GM23338 (cell line): ENCODE data around the gene CNPY1.

Source experiments
- CTCF ChIP-seq, 2 experiments: fragments of 200-600 bp in 1 of 2; sonication (generic) in 1 of 2; conservative IDR thresholded peaks; 2 replicates each; pipeline versions ENCODE4 v1.5.1 to v1.6.1; 2016 to 2017; ENCODE audit warnings: antibody characterized with exemption in 2 of 2, low read depth in 2 of 2, mild to moderate bottlenecking in 2 of 2, moderate library complexity in 1 of 2
- EZH2 ChIP-seq: fragments of 200-600 bp; sonication (generic); IDR thresholded peaks from one replicate; pipeline ENCODE4 v1.8.0; 2017; ENCODE audit warnings: antibody characterized with exemption, mild to moderate bottlenecking, low read depth; ENCODE audit not compliant: unreplicated experiment
- EZH2phosphoT487 ChIP-seq: fragments of 200-600 bp; sonication (generic); IDR thresholded peaks from one replicate; pipeline ENCODE4 v1.8.1; 2018; ENCODE audit warnings: antibody characterized with exemption; ENCODE audit not compliant: unreplicated experiment
- POLR2AphosphoS5 ChIP-seq: IDR thresholded peaks from 2 replicates; pipeline ENCODE4 v1.6.1; 2016; ENCODE audit warnings: antibody characterized with exemption, low read depth
- REST ChIP-seq: IDR thresholded peaks from one replicate; pipeline ENCODE4 v1.6.1; 2018; ENCODE audit warnings: antibody characterized with exemption; ENCODE audit not compliant: unreplicated experiment
- ZNF331 ChIP-seq: fragments of 250-450 bp; sonication (Bioruptor Pico); IDR thresholded peaks from 2 replicates; pipeline ENCODE4 v1.5.0; 2020; ENCODE audit warnings: low read depth, mild to moderate bottlenecking, moderate library complexity

GRCh38 chr7:155543926-155544325 lies 2.4 kb downstream of the CNPY1 start:
- TF ChIP-seq CTCF (conservative IDR thresholded peaks at IDR 0.05; ENCODE audit: low read depth in 2 of 2) (no peak), EZH2phosphoT487 (no peak), POLR2AphosphoS5 (no peak), EZH2 (no peak), ZNF331 (no peak), REST (no peak)
